ENCODE data around the gene VAV1. TPM values are rescaled to one million over a fixed set of nuclear protein-coding genes. Genes with fewer than 3 reads are reported as not detected.
A peak's percentile ranks its signal among the peaks of the same experiment; 100 is the strongest.

Gene VAV1
- total and polyA plus RNA-seq, 2 of the 13 experiments (the other 11 are each of a cell fraction or from before 2014, with no cell fraction given), result not detected

DNA sequence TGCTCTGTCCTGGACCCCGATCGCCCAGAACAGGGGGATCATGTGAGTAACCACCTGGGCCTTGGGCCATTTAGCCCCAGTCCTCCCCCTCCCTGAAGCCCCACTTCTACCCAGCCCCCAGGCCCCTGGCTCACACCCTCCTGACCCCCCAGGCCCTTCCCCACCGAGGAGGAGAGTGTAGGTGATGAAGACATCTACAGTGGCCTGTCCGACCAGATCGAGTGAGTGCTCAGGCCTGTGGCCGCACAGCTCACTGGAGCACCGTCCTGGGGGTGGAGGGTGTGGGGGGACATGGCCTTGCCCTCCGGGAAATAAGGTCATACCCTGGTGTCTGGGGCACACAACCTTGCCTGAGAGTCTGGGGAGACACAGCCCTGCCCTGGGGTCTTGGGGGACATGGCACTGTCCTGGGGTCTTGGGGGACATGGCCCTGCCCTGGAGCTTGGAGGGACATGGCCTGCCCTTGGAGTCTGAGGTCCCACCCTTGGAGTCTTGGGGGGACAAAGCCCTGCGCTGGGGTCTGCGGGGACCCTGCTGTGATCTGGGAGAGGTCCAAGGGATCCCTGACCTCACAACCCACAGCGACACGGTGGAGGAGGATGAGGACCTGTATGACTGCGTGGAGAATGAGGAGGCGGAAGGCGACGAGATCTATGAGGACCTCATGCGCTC lies 49.3 kb downstream of the VAV1 start (continued):
- TF ChIP-seq, protein P1, sequence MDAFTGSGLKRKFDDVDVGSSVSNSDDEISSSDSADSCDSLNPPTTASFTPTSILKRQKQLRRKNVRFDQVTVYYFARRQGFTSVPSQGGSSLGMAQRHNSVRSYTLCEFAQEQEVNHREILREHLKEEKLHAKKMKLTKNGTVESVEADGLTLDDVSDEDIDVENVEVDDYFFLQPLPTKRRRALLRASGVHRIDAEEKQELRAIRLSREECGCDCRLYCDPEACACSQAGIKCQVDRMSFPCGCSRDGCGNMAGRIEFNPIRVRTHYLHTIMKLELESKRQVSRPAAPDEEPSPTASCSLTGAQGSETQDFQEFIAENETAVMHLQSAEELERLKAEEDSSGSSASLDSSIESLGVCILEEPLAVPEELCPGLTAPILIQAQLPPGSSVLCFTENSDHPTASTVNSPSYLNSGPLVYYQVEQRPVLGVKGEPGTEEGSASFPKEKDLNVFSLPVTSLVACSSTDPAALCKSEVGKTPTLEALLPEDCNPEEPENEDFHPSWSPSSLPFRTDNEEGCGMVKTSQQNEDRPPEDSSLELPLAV (CRISPR knock-in tag; conservative IDR thresholded peaks at IDR 0.05; ENCODE audit: low read depth), result no peak
- TF ChIP-seq EP300 (IDR thresholded peaks at IDR 0.05; ENCODE audit: low read depth in 2 of 2, low read length in 2 of 2) (no peak), EP300 (CRISPR knock-in tag; IDR thresholded peaks at IDR 0.05; ENCODE audit: borderline replicate concordance) (no peak), SRY (CRISPR knock-in tag; IDR thresholded peaks at IDR 0.05) (no peak), ZNF3 (CRISPR knock-in tag; IDR thresholded peaks at IDR 0.05) (no peak), SP2 (CRISPR knock-in tag; IDR thresholded peaks at IDR 0.05) (no peak)

DNA sequence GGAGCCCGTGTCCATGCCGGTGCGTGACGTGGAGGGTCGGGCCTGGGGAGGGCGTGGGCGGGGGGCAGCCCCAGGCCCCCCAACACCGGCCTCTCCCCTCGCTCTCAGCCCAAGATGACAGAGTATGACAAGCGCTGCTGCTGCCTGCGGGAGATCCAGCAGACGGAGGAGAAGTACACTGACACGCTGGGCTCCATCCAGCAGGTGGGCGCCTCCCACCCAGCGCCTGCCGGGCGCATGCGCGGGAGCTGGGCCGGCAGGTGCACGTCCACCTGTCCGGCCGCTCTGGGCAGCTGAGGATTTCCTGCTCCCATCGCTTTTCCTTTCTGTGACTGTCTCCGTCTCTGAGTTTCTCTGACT lies 49.8 kb downstream of the VAV1 start:
- 0 out of 5 replicates have a peak, but pooled peaks cover 0 to 1% of the 10 kb centered on the region in 2 experiments for H3K27me3 ChIP-seq (ENCODE audit: control insufficient read depth in 1 of 2, insufficient read depth in 2 of 2, low read length in 2 of 2)
- no TSS peak for BruUV-seq (replicated peaks)
- ChIA-PET POLR2A (no interaction called here), CTCF (ENCODE audit: low intra/inter-chr PET ratio, low total read pairs) (no interaction called here)
- in situ Hi-C loops (cut with HindIII; ENCODE audit: extremely low pct_ligation_motif_present, low pct_unique_long_range_greater_than_20kb), result no loop called here
- H3K4me3 ChIP-seq (replicated peaks in 1 of 3; ENCODE audit: insufficient read depth in 1 of 3, low read depth in 2 of 3, low read length in 3 of 3), result no peak overlapping the region
- DNase-seq (ENCODE audit: low spot score) (no peak), FAIRE-seq (no peak), ATAC-seq (no peak)
- H4K20me1 ChIP-seq (ENCODE audit: insufficient read depth, low read length), result no peaks in the 10 kb centered on the region
- no peak overlapping the region for H2AFZ ChIP-seq (ENCODE audit: low read length)
- no peak overlapping the region for H3K27ac ChIP-seq (ENCODE audit: extremely low read length, insufficient read depth, low read length)
- H3K79me2 ChIP-seq (ENCODE audit: insufficient read depth, low read length), result no peaks in the 10 kb centered on the region
- TF ChIP-seq ATF7-NPFF (CRISPR knock-in tag; IDR thresholded peaks at IDR 0.05; ENCODE audit: low read depth) (no peak), SIN3A (IDR thresholded peaks at IDR 0.05; ENCODE audit: borderline replicate concordance, low read depth, low read length) (no peak), CREB1 (IDR thresholded peaks at IDR 0.05) (0 out of 2 replicates have a peak, but pooled peaks have one; percentile 10), CREB1 (CRISPR knock-in tag; IDR thresholded peaks at IDR 0.05) (no peak), KDM1A (CRISPR knock-in tag; IDR thresholded peaks at IDR 0.05) (no peak)
- TF ChIP-seq, protein P2, sequence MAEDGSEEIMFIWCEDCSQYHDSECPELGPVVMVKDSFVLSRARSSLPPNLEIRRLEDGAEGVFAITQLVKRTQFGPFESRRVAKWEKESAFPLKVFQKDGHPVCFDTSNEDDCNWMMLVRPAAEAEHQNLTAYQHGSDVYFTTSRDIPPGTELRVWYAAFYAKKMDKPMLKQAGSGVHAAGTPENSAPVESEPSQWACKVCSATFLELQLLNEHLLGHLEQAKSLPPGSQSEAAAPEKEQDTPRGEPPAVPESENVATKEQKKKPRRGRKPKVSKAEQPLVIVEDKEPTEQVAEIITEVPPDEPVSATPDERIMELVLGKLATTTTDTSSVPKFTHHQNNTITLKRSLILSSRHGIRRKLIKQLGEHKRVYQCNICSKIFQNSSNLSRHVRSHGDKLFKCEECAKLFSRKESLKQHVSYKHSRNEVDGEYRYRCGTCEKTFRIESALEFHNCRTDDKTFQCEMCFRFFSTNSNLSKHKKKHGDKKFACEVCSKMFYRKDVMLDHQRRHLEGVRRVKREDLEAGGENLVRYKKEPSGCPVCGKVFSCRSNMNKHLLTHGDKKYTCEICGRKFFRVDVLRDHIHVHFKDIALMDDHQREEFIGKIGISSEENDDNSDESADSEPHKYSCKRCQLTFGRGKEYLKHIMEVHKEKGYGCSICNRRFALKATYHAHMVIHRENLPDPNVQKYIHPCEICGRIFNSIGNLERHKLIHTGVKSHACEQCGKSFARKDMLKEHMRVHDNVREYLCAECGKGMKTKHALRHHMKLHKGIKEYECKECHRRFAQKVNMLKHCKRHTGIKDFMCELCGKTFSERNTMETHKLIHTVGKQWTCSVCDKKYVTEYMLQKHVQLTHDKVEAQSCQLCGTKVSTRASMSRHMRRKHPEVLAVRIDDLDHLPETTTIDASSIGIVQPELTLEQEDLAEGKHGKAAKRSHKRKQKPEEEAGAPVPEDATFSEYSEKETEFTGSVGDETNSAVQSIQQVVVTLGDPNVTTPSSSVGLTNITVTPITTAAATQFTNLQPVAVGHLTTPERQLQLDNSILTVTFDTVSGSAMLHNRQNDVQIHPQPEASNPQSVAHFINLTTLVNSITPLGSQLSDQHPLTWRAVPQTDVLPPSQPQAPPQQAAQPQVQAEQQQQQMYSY (CRISPR knock-in tag; IDR thresholded peaks at IDR 0.05), result no peak
- TF ChIP-seq, protein P3, sequence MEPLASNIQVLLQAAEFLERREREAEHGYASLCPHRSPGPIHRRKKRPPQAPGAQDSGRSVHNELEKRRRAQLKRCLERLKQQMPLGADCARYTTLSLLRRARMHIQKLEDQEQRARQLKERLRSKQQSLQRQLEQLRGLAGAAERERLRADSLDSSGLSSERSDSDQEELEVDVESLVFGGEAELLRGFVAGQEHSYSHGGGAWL (CRISPR knock-in tag; IDR thresholded peaks at IDR 0.05), result no peak
- no peaks in the 10 kb centered on the region for H3K4me1 ChIP-seq (ENCODE audit: insufficient read depth, low read length)
- 19% methylated on average over 21 of the region's 25 CpGs for WGBS (ENCODE audit: low lambda C conversion rate)
- H3K9ac ChIP-seq (ENCODE audit: insufficient read depth, low read depth, low read length), result no peak overlapping the region
- intact Hi-C loops (cut with micrococcal nuclease; ENCODE audit: unreplicated experiment), result no loop called here
- H3K36me3 ChIP-seq (replicated peaks in 1 of 2; ENCODE audit: control insufficient read depth in 1 of 2, insufficient read depth in 2 of 2, low read length in 2 of 2), result no peaks in the 10 kb centered on the region
- H3K9me3 ChIP-seq (ENCODE audit: low read length), result no peaks in the 10 kb centered on the region
- H3K4me2 ChIP-seq (ENCODE audit: low read depth, low read length), result peak overlapping the region; percentile 7; the same call in 1 of the 2 replicates
